HL-60/S4 (cell line): ENCODE results near the gene ERVK3-1.
"Not testable (repeated sequence)": the region's sequence is repeated elsewhere in the genome, so short reads cannot be mapped to it uniquely, and the experiment has no call there.

Experiments used
- in situ Hi-C: fragments of 300-500 bp; cut with MboI; formaldehyde crosslinking; loops from 2 replicates; pipeline ENCODE4 v1.14.3; 2022; ENCODE audit warnings: low sequenced_read_pairs

ERVK3-1 gene

DNA sequence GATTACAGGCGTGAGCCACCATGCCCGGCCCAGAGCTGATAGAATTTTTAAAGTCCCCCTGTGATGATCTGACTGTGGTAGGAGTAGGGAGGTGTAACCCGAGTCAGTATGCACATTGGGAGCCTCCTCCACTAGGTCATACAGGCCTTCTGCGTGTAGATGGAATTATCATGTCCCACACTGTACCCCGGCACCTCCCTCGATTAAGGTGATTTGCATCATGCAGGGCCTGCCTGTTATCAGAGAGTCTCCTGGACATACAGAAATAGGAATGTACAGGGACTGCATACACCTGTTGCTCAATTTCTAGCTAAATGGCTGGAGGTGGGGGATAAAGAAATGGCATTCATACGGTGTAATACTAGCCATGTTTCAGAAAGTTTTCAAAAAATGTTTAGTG is 922 bp upstream of the ERVK3-1 start:
- in situ Hi-C loops, result no loop called here

DNA sequence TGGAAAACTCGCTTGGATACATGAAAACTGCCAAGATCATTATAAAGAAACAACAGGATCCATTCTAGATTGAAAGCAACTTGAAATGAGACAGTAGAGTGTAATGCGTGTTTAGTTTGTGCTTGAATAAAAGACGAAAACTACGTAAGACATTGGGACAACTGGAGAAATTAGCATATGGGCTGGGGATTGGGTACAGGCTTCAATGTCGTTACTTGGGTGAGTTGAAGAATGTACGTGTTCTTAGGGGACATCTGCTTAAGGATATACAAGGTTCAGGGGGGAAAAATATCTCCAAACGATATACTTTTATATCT is 471 bp upstream of the ERVK3-1 start:
- in situ Hi-C loops, result no loop called here

DNA sequence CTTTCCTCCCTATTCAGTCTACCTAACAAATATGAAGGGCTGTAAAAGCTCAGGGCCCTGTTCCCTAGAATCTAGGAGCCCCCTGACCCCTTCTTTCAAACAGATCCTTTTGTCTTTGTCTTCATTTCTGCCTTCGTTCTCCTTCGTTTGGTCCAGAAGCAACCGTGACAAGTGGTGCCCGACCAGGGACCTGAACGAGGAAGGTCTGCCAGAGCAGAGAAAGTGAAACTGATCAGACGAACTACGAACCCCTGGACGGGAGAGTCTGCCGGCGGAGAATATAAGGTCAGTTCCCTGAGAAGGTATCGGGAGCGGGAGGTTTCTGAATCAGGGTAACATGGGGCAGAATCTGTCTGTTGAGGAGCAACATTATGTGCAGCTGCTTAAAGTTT is 751 bp downstream of the ERVK3-1 start:
- in situ Hi-C loops, result no loop called here

DNA sequence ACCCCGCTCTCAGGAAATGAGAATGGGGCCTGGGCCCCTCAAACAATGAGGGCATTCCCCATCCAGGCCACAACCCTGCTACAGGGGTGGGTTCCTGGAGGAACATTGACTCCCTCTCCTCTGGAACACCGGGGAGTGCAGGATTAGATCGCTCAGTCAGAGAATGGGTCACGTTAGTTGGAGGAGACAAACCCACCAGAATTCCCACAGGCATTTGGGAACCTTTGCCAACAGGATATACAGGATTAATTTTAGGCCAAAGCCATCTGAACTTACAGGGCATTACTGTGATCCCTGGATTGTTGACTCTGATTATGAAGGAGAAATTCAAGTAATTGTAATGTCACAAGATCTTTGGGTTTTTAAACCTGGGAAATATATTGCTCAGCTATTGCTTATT is 2.6 kb downstream of the ERVK3-1 start:
- in situ Hi-C loops, result no loop called here

DNA sequence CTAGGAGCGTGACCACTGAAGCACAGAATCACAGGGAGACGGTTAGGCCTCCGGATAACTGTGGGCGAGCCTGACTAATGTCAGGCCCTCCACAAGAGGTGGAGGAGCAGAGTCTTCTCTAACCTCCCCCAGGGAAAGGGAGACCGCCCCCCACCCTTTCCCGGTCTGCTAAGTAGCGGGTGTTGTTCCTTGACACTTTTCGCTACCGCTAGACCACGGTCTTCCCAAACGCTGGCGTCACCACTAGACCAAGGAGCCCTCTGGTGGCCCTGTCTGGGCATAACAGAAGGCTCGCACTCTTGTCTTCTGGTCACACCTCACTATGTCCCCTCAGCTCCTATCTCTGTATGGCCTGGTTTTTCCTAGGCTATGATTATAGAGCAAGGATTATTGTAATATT is 5.5 kb downstream of the ERVK3-1 start:
- in situ Hi-C loops, result not testable (repeated sequence)

DNA sequence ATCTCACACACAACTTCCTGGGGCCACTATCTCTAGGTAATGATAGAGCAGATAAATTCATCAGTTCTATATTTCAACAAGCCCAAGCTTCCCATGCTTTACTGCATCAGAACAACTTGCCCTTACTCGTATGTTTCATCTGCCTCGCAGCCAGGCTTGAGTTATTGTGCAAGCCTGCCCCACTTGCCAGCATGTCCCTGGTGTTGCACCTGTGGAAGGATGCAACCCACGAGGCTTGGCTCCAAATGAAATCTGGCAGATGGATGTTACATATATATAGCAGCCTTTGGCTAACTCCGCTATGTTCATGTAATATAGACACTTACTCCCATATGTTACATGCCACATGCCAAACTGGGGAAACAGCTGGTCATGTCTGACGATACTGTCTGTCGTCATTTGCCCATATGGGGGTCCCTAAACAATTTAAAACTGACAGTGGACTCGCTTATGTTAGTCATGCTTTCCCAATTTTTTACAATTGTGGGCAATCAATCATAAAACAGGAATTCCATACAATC is 6.2 kb downstream of the ERVK3-1 start:
- in situ Hi-C loops, result no loop called here

DNA sequence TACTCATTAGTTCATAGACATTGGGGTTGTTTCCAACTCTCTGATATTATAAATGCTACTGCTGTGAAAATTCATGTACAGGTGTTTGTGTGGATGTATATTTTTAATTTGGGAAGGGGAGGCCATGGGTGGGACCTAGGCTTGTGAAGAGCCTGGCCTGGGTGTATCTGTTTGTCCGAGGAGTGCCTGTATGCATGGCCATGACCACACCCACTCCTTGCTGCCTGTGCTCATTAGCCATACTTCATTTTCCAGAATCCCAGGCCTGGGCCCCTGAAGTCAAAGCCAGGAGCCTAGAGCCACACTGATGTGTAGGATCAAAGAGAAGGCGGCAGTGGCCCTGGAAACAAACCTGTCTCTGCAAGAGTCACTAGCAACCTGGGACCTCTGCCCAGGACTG is 10.4 kb downstream of the ERVK3-1 start:
- in situ Hi-C loops, result no loop called here

DNA sequence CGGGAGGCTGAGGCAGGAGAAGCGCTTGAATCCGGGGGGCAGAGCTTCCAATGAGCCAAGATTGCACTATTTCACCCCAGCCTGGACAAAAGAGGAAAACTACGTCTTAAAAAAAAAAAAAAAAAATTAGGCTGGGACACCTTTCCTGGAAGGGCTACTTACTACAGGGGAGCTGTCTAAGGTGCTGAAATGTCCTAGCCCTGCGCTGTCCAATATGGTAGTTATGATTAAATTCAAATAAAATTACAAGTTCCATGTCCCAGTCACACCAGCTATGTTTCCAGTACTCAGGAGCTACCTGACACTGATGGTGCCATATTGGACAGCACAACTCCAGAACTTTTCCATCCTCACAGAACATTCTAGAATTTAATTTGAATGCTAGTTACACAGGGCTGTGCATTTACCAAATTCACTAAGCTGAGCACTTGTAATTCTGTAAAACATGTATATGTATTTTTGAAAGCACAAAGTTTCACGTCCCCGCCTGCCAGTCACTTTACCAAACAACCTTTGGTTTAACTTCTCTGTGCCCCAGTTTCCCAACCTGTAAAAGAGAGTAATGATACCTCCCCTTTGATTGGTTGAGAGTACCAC is 12.4 kb downstream of the ERVK3-1 start:
- in situ Hi-C loops, result no loop called here

DNA sequence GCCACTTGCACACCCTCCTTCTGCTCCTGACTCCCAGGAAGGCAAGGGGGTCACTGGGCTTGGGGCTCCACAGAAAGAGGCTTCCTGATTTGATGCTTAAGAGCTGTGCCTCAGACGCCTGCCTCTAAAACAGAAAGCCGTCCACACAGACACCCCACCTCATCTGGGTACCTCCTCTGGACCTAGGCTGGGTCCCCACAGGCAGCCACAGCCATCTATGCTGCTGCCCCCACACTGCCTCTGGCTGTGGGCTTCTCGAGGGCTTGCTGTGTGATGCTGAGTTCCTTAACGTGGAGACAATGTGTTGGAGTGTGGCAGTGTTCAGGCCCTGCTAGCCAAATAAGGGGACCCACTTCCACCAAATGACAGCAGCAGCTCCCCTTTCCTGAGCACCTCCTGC is 13.1 kb downstream of the ERVK3-1 start:
- in situ Hi-C loops, result no loop called here

DNA sequence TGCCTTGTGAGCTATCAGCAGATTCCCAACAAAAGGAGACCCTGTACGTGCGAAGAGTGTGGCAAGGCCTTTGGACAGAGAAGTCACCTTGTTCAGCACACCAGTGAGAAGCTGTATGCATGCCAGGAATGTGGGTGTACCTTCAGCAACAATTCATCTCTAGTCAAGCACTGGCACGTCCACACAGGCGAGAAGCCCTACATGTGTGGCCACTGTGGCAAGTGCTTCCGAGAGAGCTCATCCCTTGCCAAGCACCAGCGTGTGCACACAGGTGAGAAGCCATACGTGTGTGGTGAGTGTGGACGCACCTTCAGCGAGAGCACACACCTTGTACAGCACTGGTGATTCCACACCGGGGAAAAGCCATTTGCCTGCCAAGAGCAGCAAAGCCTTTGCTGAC is 14.1 kb downstream of the ERVK3-1 start:
- in situ Hi-C loops, result no loop called here

DNA sequence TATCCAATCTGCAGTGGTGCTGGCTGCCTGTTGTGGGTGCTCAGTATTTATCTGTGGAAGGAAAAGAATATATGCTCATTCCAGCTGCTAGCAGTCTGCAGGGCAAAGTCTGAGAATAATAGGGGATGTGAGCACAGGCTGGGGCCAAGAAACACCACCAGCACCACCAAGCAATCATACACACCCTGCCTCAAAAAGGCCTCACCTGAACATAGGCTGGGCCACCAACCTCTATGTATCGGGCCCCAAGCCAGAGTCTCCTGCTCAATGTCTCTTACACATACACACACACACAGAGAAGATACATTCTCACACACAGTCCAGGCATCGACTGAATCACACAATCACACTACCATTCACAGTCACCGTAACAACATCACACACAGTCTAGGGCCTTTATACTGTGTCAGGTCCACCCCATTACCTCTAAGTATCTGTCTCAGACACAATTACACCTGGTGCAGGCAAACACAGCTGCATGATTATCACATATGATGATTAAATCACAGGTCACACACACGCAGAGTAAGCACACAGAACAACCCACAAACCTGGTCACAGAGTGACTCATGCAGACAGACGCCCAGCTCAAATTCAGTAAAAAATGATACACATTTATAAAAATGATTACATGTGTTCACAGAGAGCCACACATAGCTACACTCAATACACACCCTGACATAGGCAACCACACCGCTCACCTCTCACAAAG is 20.3 kb downstream of the ERVK3-1 start:
- in situ Hi-C loops, result no loop called here

DNA sequence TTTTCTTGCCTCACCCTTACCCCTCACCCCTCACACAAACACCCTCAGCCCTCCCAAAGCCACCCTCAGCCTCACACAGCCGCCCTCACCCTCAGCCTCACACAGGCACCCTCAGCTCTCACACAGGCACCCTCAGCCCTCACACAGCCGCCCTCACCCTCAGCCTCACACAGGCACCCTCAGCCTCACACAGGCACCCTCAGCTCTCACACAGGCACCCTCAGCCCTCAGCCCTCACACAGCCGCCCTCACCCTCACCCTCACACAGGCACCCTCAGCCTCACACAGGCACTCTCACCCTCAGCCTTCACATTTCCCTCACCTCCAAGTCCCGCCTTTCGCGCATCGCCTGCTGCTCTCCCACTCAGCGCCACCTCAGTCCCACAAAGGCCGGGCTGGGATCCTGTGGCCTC is 21.3 kb downstream of the ERVK3-1 start:
- in situ Hi-C loops, result no loop called here

DNA sequence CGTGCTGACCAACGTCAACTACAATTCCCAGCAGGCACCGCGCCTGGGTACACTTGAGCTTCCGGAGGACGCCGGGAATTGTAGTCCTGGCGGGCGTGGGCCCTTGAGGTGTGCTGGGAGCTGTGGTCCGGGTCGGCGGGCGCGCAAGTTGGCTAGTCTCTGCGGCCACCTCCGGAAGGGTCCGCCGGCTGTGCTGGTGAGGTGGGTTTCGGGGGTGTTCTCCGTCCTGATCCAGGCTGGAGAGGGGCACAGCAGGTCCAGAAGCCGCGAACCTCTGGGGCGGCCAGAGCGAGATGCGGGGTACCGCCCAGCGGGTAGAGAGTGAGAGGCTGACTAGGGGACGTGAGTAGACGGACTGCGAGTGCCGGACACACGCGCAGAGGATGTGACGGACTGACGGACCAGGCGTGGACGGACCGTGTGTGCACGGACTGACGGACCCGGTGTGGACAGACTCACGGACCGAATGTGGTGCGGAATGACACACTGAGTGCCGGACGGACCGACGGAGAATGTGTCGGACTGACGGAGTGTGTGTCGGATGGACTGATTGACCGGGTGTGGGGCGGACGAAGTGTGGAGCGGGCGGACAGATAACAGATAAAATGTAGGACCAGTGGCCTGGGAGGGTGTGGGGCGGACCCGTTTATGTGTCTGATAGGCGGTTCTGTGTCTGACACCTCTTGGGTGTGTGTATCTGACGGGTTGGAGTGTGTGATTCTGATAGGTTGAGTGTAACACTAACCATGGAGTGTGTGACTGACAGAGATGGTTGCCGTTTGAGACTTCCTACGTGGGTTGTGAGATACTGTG is 21.9 kb downstream of the ERVK3-1 start, which contains the start of gene ZSCAN22:
TSS of gene ZSCAN22 (plus strand) at position 81 of the 813 bp plus-strand sequence. CDS start 7,809 bp downstream, outside the sequence.
- in situ Hi-C loops, result no loop called here

DNA sequence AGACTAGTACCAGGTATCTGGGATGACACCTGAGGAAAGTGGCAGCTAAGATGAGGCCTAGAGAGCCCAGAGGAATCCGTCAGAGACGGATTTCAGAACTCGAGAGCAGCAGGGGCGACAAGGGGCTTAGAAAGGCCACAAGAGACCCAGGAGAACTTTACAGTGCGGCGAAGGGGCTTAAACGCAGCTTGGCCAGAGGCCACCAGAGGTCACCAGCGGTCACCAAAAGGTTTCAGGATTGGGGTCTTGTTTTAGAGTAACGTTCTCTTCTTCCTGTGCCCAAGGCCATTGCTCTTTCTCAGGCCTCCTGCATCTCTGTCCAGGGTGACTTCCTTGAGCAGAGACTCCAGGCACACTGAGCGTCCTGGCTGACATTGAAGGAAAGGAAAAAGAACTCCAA is 23.8 kb downstream of the ERVK3-1 start:
- in situ Hi-C loops, result no loop called here

DNA sequence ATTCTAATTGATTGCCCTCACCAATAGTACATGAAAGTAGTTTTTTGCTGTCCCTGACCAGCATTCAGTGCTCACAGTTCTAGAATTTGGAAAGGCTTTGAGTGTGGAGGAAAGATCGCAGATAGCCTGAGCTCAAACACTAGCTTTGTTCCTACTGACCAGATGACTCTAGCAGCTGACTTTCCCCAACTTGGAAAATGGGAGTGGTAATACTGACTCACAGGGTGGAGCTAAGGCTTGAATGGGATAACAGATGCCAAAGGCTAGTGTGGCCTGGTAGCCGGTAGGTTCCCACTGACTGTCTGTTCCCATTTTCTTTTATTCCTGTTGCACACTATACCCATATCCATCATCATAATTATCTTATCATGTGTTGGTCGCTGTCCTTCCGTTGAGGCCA is 25.3 kb downstream of the ERVK3-1 start:
- in situ Hi-C loops, result no loop called here

DNA sequence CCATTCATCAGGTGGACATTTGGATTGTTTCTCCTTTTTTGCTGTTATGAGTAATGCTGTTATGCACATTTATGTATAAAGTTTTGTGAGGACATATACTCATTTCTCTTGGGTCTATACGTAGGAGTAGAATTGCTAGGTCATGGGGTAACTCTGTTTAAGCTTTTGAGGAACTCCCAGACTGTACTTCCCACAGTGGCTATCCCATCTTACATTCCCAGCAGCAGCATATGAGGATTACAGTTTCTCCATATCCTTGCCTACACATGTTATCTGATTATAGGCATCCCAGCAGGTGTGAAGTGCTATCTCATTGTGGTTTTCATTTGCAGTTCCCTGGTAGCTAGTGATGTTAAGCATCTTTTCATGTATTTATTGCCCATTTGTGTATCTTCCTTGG is 27.5 kb downstream of the ERVK3-1 start:
- in situ Hi-C loops, result no loop called here

DNA sequence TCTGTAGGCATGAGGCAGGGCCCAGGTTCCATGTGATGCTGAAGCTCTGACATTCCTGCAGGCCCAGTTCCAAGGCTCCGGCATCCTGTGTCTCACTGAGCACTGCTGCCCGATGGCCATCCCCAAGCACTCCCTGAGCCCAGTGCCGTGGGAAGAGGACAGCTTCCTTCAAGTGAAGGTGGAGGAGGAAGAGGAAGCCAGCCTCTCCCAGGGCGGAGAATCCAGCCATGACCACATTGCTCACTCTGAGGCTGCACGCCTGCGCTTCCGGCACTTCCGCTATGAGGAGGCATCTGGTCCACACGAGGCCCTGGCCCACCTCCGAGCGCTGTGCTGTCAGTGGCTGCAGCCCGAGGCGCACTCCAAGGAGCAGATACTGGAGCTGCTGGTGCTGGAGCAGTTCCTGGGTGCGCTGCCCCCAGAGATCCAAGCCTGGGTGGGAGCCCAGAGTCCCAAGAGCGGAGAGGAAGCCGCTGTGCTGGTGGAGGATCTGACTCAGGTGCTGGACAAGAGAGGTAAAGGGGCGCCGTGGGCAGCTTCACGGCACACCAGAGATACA is 29.6 kb downstream of the ERVK3-1 start:
- in situ Hi-C loops, result no loop called here

DNA sequence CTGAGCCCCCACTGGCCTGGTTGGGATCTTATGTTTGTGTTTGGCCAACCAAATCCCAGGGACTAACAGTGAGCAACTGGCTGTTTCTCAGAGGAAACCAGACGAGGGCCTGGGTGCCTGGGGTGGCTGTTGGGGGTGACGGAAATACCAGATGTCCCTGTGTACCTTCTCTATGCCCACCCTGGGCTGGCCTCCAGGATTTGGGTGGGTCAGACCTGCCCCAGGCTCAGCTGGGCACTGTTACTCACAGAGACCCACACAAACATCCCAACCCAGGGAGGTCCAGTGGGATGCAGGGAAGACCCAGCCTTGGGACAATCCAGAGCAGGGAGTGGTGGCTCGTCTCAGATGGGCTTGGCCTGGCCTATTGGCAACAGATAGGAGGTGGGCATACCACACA is 30.5 kb downstream of the ERVK3-1 start:
- in situ Hi-C loops, result no loop called here

DNA sequence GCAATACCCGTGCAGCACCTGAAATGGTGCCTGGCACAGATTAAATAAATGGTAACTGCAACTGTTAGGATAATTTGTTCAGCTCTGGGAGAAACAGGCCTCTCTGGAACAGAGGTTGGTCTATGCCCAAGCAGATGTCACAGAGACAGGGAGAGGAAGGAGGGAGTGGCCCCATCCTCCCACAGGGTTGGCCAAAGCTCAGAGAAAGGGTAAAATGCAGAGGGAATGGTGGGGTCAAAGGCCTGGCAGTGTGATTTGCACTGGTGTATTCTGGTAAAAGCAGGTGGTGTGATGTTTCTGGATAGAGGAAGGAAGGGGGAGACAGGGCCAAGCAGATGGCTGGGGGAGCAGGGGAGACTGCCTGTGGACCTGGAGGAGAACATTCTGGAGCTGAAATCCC is 31.0 kb downstream of the ERVK3-1 start:
- in situ Hi-C loops, result no loop called here

DNA sequence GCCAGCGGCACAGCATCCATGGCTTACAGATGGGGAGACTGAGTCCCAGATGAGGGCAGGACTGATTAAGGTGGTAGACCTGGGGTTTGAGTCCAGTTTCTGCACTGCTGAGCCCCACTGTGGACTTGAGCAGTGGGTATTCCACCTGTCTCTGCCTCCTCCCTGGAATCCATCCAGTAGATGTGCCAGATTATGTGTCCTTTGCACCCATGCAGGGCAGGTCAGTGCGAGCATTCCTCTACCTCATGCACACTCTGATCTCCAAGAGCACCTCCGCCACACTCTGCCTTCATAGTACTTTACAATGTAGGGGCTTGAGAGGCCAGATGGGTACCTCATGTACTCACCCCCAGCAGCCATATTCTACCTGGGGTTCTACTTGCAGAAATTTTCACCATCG is 31.6 kb downstream of the ERVK3-1 start:
- in situ Hi-C loops, result no loop called here

DNA sequence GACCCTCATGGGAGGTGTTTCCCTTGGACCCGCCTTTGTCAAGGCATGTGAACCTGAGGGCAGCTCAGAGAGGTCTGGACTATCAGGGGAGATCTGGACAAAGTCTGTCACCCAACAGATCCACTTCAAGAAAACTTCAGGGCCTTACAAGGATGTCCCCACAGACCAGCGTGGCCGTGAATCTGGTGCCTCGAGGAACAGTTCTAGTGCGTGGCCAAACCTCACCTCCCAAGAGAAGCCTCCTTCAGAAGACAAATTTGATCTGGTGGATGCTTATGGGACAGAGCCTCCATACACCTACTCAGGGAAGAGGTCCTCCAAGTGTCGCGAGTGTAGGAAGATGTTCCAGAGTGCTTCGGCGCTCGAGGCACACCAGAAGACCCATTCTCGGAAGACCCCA is 33.2 kb downstream of the ERVK3-1 start:
- in situ Hi-C loops, result no loop called here
